Panc1 (cell line): ENCODE measurements around the gene NPNT.

ENCODE experiments used
- SIN3A ChIP-seq: IDR thresholded peaks from 2 replicates; pipeline ENCODE4 v1.6.1; 2012; ENCODE audit warnings: low read depth, mild to moderate bottlenecking, low read length, moderate library complexity, borderline replicate concordance; ENCODE audit not compliant: insufficient read depth
- TF ChIP-seq, protein P1 (sequence below): fragments of 450-650 bp; IDR thresholded peaks from 2 replicates; pipeline ENCODE4 v1.5.1; 2017; ENCODE audit warnings: mild to moderate bottlenecking
- TF ChIP-seq, protein P2 (sequence below), 2 experiments: IDR thresholded peaks; 2 replicates each; pipeline ENCODE4 v1.6.1; 2011 to 2012; ENCODE audit warnings: low read depth in 2 of 2, control low read depth in 1 of 2, low read length in 1 of 2, mild to moderate bottlenecking in 1 of 2, moderate library complexity in 1 of 2; ENCODE audit not compliant: insufficient read depth in 1 of 2

DNA sequence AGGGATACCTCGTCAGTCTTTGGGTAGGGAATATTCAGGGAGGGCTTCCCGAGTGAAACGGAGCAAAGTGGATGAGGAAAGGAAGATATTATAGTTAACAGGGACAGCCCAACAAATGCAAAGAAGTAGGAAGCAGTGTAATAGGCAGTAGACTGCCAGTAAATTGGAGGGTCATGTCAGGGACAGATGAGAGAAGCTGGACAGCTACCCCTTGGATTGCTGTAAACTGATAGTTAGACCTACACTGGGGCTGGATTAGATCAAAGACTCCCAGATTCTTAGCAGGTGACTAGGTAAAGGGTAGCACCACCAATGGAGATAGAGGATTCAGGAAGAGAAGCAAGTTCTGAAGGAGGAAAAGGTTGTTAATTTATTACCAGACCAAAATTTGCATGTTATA lies 48.0 kb downstream of the NPNT start:
- TF ChIP-seq, protein P1, sequence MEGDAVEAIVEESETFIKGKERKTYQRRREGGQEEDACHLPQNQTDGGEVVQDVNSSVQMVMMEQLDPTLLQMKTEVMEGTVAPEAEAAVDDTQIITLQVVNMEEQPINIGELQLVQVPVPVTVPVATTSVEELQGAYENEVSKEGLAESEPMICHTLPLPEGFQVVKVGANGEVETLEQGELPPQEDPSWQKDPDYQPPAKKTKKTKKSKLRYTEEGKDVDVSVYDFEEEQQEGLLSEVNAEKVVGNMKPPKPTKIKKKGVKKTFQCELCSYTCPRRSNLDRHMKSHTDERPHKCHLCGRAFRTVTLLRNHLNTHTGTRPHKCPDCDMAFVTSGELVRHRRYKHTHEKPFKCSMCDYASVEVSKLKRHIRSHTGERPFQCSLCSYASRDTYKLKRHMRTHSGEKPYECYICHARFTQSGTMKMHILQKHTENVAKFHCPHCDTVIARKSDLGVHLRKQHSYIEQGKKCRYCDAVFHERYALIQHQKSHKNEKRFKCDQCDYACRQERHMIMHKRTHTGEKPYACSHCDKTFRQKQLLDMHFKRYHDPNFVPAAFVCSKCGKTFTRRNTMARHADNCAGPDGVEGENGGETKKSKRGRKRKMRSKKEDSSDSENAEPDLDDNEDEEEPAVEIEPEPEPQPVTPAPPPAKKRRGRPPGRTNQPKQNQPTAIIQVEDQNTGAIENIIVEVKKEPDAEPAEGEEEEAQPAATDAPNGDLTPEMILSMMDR, result no peak
- TF ChIP-seq SIN3A, result no peak
- TF ChIP-seq, protein P2, sequence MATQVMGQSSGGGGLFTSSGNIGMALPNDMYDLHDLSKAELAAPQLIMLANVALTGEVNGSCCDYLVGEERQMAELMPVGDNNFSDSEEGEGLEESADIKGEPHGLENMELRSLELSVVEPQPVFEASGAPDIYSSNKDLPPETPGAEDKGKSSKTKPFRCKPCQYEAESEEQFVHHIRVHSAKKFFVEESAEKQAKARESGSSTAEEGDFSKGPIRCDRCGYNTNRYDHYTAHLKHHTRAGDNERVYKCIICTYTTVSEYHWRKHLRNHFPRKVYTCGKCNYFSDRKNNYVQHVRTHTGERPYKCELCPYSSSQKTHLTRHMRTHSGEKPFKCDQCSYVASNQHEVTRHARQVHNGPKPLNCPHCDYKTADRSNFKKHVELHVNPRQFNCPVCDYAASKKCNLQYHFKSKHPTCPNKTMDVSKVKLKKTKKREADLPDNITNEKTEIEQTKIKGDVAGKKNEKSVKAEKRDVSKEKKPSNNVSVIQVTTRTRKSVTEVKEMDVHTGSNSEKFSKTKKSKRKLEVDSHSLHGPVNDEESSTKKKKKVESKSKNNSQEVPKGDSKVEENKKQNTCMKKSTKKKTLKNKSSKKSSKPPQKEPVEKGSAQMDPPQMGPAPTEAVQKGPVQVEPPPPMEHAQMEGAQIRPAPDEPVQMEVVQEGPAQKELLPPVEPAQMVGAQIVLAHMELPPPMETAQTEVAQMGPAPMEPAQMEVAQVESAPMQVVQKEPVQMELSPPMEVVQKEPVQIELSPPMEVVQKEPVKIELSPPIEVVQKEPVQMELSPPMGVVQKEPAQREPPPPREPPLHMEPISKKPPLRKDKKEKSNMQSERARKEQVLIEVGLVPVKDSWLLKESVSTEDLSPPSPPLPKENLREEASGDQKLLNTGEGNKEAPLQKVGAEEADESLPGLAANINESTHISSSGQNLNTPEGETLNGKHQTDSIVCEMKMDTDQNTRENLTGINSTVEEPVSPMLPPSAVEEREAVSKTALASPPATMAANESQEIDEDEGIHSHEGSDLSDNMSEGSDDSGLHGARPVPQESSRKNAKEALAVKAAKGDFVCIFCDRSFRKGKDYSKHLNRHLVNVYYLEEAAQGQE (IDR thresholded peaks at IDR 0.05; ENCODE audit: insufficient read depth in 1 of 2, low read depth in 2 of 2, low read length in 1 of 2), result no peak
